GM19467 (cell line): ENCODE results near the gene GRHPR.
"Not testable (repeated sequence)": the region's sequence is repeated elsewhere in the genome, so short reads cannot be mapped to it uniquely, and the experiment has no call there.

Source experiments
- ATAC-seq: cut with Tn5 transposase; IDR thresholded peaks from one replicate; pipeline ENCODE4 v1.9.1; 2021; ENCODE audit warnings: mild to moderate bottlenecking, moderate library complexity; ENCODE audit not compliant: unreplicated experiment

GRHPR gene

DNA sequence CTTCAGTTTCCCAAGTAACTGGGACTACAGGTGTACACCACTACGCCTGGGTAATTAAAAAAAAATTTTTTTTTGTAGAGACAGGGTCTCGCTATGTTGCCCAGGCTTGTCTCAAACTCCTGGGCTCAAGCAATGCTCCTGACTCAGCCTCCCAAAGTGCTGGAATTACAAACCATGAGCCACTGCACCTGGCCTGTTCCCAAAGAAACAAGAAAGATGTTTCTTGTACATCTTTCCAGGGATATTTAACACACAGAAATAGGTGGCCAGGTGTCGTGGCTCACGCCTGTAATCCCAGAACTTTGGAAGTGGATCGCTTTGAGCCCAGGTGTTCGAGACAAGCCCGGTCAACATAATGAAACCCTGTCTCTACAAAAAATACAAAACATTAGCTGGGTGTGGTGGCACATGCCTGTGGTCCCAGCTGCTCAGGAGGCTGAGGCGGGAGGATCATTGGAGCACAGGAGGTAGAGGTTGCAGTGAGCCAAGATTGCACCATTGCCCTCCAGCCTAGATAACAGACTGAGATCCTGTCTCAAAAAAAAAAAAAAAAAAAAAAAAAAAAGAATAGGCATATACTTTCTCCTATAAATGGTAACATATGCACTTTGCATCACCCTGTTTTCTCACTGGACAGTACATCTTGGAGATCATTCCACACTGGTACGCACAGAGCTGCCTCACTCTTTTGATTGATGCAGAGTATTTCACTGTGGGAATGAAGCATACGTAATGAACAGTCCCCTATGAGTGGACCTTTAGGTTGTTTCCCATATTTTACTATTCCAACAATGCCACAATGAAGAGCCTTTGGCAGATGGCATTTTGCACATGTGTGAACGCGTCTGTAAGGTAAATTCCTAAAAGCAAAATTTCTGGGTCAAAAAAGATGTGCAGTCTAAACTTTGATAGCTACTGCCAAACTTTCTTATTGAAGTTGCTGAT lies 2.0 kb upstream of the GRHPR start:
- no peak for ATAC-seq

DNA sequence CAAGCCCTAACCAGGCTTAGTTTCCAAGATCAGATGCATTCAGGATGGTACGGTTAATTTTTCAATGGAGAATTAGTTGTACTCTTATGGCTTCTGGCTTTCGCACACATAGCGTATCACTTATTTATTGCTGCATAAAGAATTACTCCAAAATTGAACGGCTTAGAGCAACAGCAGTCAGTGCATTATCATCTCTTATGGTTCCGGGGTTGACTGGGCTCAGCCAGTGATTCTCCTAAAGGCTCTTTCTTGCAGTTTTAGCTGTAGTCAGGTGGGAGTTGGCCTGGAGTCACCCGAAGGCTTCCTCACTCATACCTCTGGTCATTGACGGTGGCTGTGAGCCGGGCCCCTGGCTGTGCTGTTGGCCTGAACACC lies 595 bp upstream of the GRHPR start:
- ATAC-seq = no peak

DNA sequence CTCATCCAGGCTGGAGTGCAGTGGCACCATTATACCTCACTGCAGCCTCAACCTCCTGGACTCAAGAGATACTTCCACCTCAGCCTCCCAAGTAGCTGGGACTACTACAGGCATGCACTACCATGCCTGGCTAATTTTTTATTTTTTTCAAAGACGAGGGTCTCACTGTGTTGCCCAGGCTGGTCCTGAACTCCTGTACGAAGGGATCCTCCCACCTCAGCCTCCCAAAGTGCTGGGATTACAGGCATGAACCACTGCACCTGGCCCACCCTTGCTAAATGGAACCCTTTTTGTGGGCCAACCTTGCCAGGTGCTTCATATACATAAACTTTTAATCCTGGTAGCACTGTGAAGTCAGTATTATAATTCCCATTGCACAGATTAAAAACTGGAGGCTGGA lies 1.0 kb downstream of the GRHPR start:
- no peak for ATAC-seq

DNA sequence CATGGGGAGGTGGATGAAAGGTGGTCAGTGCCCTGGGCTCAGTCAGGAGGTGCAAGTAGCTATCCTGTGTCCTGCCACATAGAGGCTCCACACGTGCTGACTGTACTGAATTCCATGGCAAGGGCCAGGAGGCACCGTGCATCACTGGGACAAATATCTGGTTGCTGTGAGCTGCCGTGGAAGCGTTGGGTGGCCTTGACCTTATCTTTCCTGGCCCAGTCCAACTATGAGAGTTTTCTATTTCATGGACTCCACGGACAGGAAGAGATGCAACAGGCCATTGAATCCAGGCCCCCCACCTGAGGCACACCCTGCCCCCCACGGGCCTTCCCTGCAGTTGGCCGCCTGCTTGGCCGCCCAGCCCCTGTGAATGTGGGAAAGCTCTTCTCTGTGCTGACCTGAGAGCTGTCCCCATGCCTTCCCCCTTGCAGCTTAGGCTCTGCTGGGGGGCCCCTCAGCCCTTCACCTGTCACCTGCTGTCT lies 1.7 kb downstream of the GRHPR start:
- ATAC-seq = no peak

DNA sequence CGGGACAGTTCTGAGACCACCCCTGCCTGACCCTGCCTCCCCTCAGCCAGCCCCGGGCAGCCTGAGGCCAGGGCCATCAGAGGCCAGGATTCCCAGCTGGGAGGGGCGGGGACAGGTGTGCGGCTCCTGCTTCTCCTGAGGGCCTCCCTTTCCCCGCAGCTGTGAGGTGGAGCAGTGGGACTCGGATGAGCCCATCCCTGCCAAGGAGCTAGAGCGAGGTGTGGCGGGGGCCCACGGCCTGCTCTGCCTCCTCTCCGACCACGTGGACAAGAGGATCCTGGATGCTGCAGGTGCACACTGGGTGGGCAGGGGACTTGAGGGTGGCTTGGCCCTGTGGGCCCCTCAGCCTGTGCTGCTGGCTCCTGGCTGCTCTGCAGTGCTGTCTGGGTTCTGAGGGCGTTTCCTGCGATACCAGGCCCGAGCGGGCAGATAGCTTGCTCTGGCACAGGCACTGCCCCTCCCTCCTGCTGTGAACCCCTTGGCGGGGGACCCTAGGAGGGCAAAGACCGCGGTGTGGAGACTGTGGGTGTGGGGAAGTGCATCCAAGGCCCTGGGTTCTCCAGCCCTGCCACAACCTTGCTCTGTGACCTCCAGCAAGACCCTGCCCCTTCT lies 2.3 kb downstream of the GRHPR start:
- no peak for ATAC-seq

DNA sequence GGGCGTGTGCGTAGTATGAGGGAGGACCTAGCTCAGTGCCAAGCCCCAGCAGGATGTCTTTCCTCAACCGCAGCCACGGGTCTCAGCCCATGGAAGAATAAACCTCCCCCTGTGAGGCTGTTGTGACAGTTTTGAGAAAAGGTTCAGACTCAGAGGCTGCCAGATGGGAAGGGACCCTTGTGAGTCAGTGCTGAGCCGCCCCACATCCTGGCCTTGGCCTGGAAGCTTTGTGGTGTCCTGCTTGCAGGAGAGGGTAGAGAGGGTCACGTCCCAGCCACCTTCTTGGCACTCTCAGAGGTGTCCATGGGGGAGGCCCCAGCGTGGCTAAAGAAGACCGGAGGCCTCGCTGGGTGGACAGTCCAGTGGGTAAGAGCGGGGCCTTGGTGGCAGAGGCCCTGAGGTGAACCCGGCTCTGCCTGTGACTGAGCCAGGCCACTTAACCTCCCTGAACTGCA lies 2.8 kb downstream of the GRHPR start:
- no peak for ATAC-seq

DNA sequence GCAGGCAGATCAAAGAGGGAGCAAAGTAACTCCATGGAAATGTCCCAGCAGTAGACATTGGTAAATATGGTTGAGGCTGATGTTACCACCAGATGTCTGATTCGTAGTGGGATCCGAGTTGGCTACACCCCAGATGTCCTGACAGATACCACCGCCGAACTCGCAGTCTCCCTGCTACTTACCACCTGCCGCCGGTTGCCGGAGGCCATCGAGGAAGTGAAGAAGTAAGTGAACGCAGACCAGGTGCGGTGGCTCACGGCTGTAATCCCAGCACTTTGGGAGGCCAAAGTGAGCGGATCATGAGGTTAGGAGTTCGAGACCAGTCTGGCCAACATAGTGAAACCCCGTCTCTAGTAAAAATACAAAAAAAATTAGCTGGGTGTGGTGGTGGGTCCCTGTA lies 3.9 kb downstream of the GRHPR start:
- not testable (repeated sequence) for ATAC-seq

DNA sequence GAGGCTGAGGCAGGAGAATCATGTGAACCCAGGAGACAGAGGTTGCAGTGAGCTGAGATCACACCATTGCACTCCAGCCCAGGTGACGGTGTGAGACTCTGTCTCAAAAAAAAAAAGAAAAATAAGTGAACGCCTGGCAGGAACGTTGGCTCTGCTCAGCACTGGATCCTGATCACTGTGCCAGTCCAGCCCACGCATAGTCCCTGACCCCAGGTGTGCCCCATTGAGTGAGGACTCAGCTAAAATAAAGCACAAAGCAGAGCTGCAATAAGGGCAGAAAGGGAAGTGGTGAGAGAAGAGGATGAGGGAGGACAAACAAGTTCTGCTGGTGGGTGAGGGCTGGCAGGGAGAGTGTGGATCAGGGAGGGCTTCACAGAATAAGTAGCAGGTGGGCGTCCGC lies 4.3 kb downstream of the GRHPR start:
- no peak for ATAC-seq

DNA sequence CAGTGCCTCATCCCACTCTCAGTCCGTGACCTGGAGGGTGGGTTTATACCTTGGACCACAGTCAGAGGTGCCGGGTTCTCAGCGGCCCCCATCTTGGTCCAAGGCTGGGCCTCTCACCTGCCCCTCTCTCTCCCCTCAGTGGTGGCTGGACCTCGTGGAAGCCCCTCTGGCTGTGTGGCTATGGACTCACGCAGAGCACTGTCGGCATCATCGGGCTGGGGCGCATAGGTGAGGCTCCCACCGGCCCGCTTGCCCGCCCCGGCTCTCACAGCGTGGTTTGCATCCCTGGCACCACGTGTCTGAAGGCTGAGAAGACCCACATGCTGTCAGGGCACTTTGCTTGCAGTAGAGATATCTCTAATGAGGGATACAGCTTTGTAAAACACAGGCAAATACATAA lies 5.8 kb downstream of the GRHPR start:
- ATAC-seq = no peak

DNA sequence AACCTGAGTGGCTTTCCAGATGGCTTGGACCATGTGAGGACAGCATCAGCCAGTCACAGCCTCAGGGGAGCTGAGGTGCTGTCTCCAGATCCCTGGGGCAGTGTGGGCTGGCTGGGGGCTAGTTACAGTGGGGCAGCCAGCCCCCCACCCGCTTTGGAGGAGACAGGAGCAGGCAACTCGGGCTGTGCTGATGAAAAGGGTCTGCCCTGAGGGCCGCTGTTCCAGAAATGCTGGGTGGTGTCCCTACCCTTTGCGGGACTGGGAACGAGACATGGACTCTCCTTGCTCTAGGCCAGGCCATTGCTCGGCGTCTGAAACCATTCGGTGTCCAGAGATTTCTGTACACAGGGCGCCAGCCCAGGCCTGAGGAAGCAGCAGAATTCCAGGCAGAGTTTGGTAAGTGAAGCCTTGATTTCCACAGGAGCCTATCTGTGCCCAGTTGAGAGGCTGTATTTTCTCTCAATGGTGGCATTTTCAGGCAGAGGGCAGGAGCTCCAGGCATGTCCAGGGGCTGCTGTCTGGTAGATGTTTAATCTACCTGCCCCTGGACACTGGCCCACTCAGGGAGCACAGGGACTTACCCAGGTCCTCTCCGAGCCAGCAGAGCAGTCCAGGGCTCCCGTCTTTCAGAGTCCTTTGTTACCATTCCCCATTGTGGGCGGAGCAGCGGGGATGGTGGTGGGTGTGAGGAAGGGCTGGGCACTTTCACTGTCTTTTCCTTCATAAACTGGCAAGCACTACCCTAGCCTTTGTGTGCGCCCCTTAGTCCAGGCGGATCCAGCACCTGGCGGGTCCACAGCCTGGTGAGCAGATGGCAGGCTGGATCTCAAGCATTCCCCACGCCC lies 7.2 kb downstream of the GRHPR start:
- ATAC-seq = no peak

DNA sequence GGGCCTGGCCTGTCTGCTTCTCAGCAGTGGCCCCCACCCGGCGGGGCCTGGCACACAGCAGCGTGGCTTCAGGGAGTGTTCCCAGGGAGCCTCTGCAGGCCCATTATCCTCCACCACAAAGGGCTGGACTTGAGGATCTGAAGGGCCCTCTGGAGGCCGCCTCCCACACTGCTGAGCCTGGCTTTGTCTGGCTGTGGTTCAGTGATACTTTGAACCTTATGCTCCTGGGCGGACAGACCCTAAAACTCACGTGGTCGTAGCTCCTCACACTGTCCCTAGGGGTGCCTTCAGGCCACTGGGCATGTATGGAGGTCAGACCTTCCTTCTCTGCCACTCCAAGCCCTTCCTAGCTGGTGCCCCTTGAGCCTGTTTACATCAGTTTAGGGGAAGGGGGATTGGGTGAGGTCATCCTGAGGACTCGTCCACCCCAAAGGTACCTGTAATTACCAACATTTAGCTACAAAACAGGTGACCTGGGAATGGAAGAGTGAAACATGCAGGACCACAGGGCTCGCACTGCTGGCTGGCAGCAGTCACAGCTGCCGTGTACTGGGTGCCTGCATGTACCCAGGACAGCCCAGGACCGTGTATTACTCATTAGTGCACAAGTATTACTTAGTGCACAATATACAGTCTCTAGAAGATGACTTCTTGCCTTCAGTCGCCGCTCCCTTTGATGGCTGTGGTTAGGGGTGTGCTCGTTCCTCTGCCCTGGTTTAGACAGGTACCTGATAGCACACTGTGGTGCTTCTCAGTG lies 8.5 kb downstream of the GRHPR start:
- ATAC-seq = no peak

DNA sequence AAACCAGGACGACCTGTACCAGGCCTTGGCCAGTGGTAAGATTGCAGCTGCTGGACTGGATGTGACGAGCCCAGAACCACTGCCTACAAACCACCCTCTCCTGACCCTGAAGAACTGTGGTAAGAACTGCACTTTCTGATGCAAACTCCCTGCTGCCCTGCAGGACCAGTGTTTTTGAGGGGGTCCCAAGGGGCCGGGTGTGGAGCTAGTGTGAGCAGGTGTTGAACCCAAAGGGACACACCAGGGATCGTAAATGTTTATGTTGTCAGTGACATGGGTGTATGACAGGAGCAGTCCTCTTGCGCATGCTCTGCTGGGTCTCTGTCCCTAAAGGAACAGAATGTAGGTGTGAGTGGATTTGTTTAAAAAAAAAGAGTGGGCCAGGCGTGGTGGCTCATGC lies 9.5 kb downstream of the GRHPR start:
- ATAC-seq = no peak

DNA sequence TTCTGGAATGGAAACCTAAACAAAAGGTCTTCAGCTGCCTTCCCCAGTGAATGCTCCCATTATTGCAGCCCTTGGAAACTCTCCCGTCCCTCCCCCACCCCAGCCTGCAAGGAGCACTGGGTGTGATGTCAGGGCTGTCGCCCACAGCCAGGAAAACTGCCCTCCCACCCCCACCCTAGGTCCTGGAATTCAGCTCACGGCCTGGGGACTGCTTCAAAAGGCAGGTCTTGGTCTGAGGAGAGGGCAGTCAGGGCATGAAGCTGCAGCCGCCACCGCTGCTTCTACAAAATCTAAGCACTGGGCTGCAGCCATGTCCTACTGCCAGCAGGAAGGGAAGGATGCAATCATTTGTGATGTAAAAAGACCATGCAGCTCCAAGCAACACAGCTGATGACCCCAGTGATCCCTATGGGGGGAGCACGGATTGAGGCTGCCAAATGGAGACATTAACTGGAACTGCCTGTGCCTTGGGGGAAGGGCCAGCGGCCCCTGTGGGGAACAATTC lies 11.4 kb downstream of the GRHPR start:
- no peak for ATAC-seq

DNA sequence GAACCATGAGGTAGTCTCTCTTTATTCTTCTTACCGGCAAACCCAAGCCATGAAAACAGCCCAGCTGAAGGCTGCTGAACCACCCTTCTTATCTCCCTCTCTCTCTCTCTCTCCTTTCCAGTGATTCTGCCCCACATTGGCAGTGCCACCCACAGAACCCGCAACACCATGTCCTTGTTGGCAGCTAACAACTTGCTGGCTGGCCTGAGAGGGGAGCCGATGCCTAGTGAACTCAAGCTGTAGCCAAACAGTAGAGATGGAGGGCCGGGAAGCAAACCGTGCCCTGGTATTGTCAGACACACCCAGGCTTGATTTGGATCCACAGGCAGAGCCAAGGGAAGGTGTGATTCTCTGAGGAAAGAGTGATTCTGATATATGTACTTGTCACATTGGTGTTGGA lies 14.0 kb downstream of the GRHPR start:
- ATAC-seq = no peak

DNA sequence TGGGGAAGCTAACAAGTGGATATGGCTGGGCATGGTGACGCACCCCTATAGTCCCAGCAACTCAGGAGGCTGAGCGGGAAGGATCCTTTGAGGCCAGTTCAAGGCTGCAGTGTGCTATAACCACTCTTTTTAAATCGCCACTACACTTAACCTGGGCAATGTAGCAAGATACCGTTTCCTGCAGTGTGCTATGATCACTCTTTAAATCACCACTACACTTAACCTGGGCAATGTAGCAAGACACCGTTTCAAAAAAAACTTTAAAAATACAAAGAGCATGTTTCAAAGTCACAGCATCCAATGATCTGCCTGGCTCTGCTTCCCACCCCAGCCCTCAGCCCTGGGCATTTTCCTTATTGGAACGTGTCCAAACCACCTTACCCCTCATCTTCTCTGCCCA lies 14.5 kb downstream of the GRHPR start:
- ATAC-seq = no peak

DNA sequence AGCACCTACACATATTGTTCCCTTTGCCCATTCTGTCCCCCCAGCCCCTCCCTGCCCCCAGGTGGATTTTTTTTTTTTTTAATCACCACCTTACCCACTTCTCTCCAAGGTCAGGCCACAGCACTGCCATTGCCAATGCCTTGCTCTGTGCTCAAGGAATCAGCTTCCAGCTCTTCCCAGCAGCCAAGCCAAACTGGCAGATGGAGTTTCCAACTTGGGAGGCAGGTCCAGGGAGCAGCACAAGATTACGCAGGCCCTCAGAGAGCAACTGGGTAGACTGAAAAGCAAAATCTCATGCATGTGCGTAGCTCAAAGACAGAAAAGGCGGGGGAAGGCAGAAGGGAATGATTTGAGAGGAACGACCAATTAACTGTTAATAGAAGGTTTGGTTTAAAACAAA lies 15.1 kb downstream of the GRHPR start:
- no peak for ATAC-seq

DNA sequence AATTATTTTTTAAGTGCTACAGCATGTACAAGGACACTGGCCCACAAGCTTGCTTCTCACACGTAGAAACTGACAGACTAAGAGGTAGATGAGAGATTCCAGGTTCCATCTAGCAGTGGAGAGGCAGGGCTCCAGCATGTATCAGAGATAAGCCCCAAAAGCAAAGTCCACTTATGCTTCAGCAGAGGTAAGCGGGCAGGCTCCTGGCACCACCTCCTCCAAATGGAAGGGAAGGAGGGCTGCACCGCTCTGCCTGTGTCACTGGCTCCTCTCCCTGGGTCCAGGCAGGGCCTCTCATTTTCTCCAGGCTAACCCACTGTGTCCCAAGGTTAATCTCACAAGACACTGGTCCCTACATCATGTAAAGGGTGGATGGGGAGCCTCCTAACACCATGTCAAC lies 15.9 kb downstream of the GRHPR start:
- no peak for ATAC-seq

DNA sequence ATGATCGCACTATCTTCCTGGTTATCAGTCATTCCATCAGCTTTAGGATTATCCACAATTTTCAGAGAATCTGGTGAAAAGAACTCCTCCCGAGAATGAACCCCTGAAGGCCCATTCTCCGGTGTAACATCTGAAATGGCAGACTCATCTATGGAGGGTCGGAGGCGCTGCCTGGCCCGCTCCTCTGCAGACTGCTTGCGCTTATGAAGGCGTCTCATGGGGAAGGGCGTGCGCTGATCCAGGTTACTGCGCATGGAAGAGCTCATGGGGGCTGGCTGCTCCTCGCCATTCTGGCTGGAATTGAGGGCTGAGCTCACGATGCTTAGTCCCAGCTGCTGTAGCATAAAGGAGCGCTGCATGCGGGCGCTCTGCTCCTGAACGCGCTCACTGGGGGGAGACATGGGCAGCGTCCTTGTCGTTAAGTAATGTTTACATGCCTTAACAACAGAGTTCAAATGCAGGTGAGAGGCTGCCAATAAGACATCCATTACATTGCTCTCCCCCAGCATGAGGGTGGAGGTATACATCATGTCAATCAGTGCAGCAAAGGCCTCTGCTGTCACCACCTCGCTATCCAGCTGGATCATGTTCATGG lies 19.4 kb downstream of the GRHPR start:
- no peak for ATAC-seq

DNA sequence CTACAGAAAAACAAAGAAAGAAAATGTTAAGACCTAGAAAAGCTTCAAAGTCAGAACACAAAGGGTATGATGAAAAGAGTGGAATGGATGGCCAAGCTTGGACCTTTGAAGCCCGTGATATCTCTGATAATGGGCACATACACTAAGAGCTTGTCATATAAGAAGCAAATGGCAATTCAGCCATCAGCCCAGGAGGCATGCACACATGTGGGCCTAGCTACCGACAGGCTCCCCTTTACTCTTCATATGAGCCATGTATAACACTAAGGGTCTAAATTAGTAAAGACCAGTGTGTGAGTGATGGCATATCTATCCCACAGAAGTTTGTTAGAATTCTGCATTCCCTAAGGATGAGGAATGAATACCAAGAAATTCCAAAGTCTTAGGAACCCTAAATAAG lies 20.1 kb downstream of the GRHPR start:
- no peak for ATAC-seq

DNA sequence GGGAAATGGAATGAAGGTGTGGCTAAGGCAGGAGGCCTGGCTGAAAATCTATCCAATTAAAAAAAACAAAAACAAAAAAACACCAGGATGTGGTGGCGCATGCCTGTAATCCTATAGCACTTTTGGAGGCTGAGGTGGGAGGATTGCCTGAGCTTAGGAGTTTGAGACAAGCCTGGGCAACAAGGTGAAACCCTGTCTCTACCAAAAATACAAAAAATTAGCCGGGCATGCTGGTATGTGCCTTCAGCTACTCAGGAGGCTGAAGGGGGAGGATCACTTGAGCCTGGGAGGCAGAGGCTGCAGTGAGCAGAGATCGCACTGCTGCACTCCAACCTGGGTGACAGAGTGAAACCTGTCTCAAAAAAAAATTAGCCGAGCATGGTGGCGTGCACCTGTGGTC lies 21.1 kb downstream of the GRHPR start:
- ATAC-seq = no peak
